Lung microvascular endothelial cell (primary cell): ENCODE measurements around the gene ASRGL1. TPM values are rescaled to one million over a fixed set of nuclear protein-coding genes. Genes with fewer than 3 reads are reported as not detected.
"Not testable (repeated sequence)": the region's sequence is repeated elsewhere in the genome, so short reads cannot be mapped to it uniquely, and the experiment has no call there.

Experiments used
- DNase-seq, 2 donors: peaks; one replicate each; pipeline versions ENCODE4 v3.0.0 to v3.0.0-alpha.2; 2010; ENCODE audit warnings: low read depth in 2 of 2
- total RNA-seq: library from RNA; depleted of rRNA; stranded (reverse); fragments of >200 nt; gene quantifications from 2 replicates; pipeline ENCODE4 v1.2.1, GENCODE V29; 2014

ASRGL1 gene
- 10.5 and 33.3 TPM in 2 replicates for total RNA-seq

GRCh38 chr11:62337303-62338181 is at the start of gene ASRGL1:
TSS of gene ASRGL1 (plus strand) at chr11:62337448. CDS start at chr11:62337978, 530 bp downstream.
- peak; percentile 69 to 81 for DNase-seq

- DNase-seq = peak; percentile 38 to 56
Measured at GRCh38 chr11:62295504-62295903, 41.7 kb upstream of the ASRGL1 start.

GRCh38 chr11:62298975-62299374 is 38.3 kb upstream of the ASRGL1 start, which contains the start of gene SCGB1D4:
TSS of gene SCGB1D4 (minus strand) at chr11:62299075. CDS start at chr11:62299010, 65 bp downstream.
- DNase-seq = no peak

- DNase-seq = no peak
Measured at GRCh38 chr11:62306227-62306626, 31.0 kb upstream of the ASRGL1 start.

GRCh38 chr11:62307950-62308349 is 29.3 kb upstream of the ASRGL1 start:
- no peak for DNase-seq

GRCh38 chr11:62309991-62310390 is 27.3 kb upstream of the ASRGL1 start:
- no peak for DNase-seq

- no peak for DNase-seq
Measured at GRCh38 chr11:62315431-62315830, 21.8 kb upstream of the ASRGL1 start.

- DNase-seq = no peak
Measured at GRCh38 chr11:62322524-62322923, 14.7 kb upstream of the ASRGL1 start.

- peak; percentile 61 to 71 for DNase-seq
Measured at GRCh38 chr11:62324731-62325556, 12.3 kb upstream of the ASRGL1 start.

GRCh38 chr11:62325781-62326180 is 11.5 kb upstream of the ASRGL1 start:
- DNase-seq = not testable (repeated sequence)

GRCh38 chr11:62326719-62327118 is 10.5 kb upstream of the ASRGL1 start:
- not testable (repeated sequence) for DNase-seq

- DNase-seq = not testable (repeated sequence)
Measured at GRCh38 chr11:62327541-62327940, 9.7 kb upstream of the ASRGL1 start.

- DNase-seq = not testable (repeated sequence)
Measured at GRCh38 chr11:62331264-62331663, 6.0 kb upstream of the ASRGL1 start.

- no peak for DNase-seq
Measured at GRCh38 chr11:62333768-62334167, 3.5 kb upstream of the ASRGL1 start.

GRCh38 chr11:62336949-62337302 is 322 bp upstream of the ASRGL1 start:
- DNase-seq = not testable (repeated sequence)

- DNase-seq = no peak
Measured at GRCh38 chr11:62338218-62338617, 970 bp downstream of the ASRGL1 start.

- peak; percentile 76 to 77 for DNase-seq
Measured at GRCh38 chr11:62340269-62340901, 3.1 kb downstream of the ASRGL1 start.

- peak in 1 of 2 donors; percentile 40 for DNase-seq
Measured at GRCh38 chr11:62341588-62341987, 4.3 kb downstream of the ASRGL1 start.

GRCh38 chr11:62343646-62344190 is 6.5 kb downstream of the ASRGL1 start:
- not testable (repeated sequence) for DNase-seq

- DNase-seq = no peak
Measured at GRCh38 chr11:62344210-62344609, 7.0 kb downstream of the ASRGL1 start.

- DNase-seq = no peak
Measured at GRCh38 chr11:62345861-62346260, 8.6 kb downstream of the ASRGL1 start.
